Left cardiac atrium (tissue), 4 donors: ENCODE results near the gene DNPH1. TPM values are rescaled to one million over a fixed set of nuclear protein-coding genes. Genes with fewer than 3 reads are reported as not detected.

Experiments
- ATAC-seq, 2 donors: fragments of 200-7000 bp; cut with Tn5 transposase; one replicate each; pipeline ENCODE4 v1.9.1; 2020; ENCODE audit warnings: mild to moderate bottlenecking in 2 of 2, moderate library complexity in 2 of 2
- DNase-seq: peaks from one replicate; pipeline ENCODE4 v3.0.0-alpha.2; 2020
- intact Hi-C, 2 donors: fragments of 100-400 bp; cut with DNase I; formaldehyde crosslinking; loops; one replicate each; pipeline versions ENCODE4 v1.14.1 to v1.15.1; 2022 to 2023
- total RNA-seq, 2 donors: library from RNA; stranded (reverse); fragmentation: NEBNext Ultra II Directional; extraction: Animal tissue kit (Norgen Biotek cat#: 25700); gene quantifications; one replicate each; pipeline ENCODE4 v1.2.1, GENCODE V29; 2021
- donor health status: DM: no; HTN: yes; CAD: no.
- donor health status: DM: no; HTN: yes; CAD: no; lungs with severe emphysema.
- donor health status: DM: yes; HTN: yes; CAD: no.
- donor health status: Dilated cardiomyopathy.

DNPH1 gene
- total RNA-seq, 2 donors from 2014 or later: 22.7 to 35.4 TPM

GRCh38 chr6:43267619-43268354 lies 38.5 kb upstream of the DNPH1 start:
- DNase-seq (no peak), ATAC-seq (peak; percentile 12 to 16)
- intact Hi-C loops: loop anchor here in 1 of 2 donors (1.0 to 10.0 kb wide), 2 partner anchors 61 to 227 kb away; no protein-coding TSS in a partner anchor

GRCh38 chr6:43265564-43265963 lies 36.3 kb upstream of the DNPH1 start:
- DNase-seq (no peak), ATAC-seq (no peak)
- intact Hi-C loops: loop anchor here in 1 of 2 donors (10.0 kb wide), 1 partner anchor 229 kb away; no protein-coding TSS in a partner anchor

- DNase-seq (no peak), ATAC-seq (no peak)
- intact Hi-C loops: loop anchor here (5.0 to 10.0 kb wide), 2 partner anchors 73 to 230 kb away; no protein-coding TSS in a partner anchor
Observed at GRCh38 chr6:43264599-43265145, 35.4 kb upstream of the DNPH1 start.

GRCh38 chr6:43263314-43264178 lies 34.3 kb upstream of the DNPH1 start:
- DNase-seq (peak; percentile 78), ATAC-seq (peak; percentile 72 to 89)
- intact Hi-C loops: loop anchor here (2.0 to 10.0 kb wide), 3 partner anchors 71 to 231 kb away; no protein-coding TSS in a partner anchor

- intact Hi-C loops: loop anchor here (2.0 to 10.0 kb wide), 3 partner anchors 72 to 232 kb away; no protein-coding TSS in a partner anchor
- no peak for ATAC-seq
- DNase-seq: no peak
Observed at GRCh38 chr6:43262780-43263313, 33.6 kb upstream of the DNPH1 start.

- ATAC-seq: no peak
- DNase-seq: no peak
Observed at GRCh38 chr6:43262000-43262779, 32.9 kb upstream of the DNPH1 start.

GRCh38 chr6:43261198-43261597 lies 31.9 kb upstream of the DNPH1 start:
- DNase-seq: no peak
- ATAC-seq: no peak
- intact Hi-C loops: loop anchor here (5.0 to 10.0 kb wide), 2 partner anchors 76 to 234 kb away; no protein-coding TSS in a partner anchor

More at GRCh38 chr6:43262000-43262779, 32.9 kb upstream of the DNPH1 start:
- intact Hi-C loops: loop anchor here (2.0 to 10.0 kb wide), 3 partner anchors 73 to 233 kb away; no protein-coding TSS in a partner anchor

- ATAC-seq: no peak
- no peak for DNase-seq
- intact Hi-C loops: loop anchor here (5.0 to 10.0 kb wide), 2 partner anchors 77 to 234 kb away; no protein-coding TSS in a partner anchor
Observed at GRCh38 chr6:43260791-43261190, 31.5 kb upstream of the DNPH1 start.

GRCh38 chr6:43258807-43259686 lies 29.8 kb upstream of the DNPH1 start:
- no peak for DNase-seq
- intact Hi-C loops: no loop called here
- ATAC-seq: no peak

GRCh38 chr6:43258180-43258579 lies 28.9 kb upstream of the DNPH1 start:
- no peak for ATAC-seq
- intact Hi-C loops: no loop called here
- no peak for DNase-seq

- DNase-seq (no peak), ATAC-seq (no peak)
- intact Hi-C loops: no loop called here
Observed at GRCh38 chr6:43257367-43258145, 28.3 kb upstream of the DNPH1 start.

- intact Hi-C loops: no loop called here
- no peak for ATAC-seq
- no peak for DNase-seq
Observed at GRCh38 chr6:43256670-43257366, 27.5 kb upstream of the DNPH1 start.

GRCh38 chr6:43255408-43256054 lies 26.2 kb upstream of the DNPH1 start:
- DNase-seq: no peak
- intact Hi-C loops: no loop called here
- no peak for ATAC-seq

- intact Hi-C loops: no loop called here
- DNase-seq: no peak
- ATAC-seq: no peak
Observed at GRCh38 chr6:43254846-43255245, 25.6 kb upstream of the DNPH1 start.

- ATAC-seq (no peak), DNase-seq (no peak)
- intact Hi-C loops: no loop called here
Observed at GRCh38 chr6:43254138-43254817, 25.0 kb upstream of the DNPH1 start.
